PC-9 (cell line): ENCODE measurements around the gene PPP1R3G.

ENCODE experiments used
- CTCF ChIP-seq: fragments of 200-600 bp; sonication (generic); conservative IDR thresholded peaks from 2 replicates; pipeline ENCODE4 v1.6.1; 2017; ENCODE audit warnings: mixed run types, antibody characterized with exemption, mild to moderate bottlenecking, moderate library complexity
- EZH2 ChIP-seq: fragments of 200-600 bp; sonication (generic); IDR thresholded peaks from 2 replicates; pipeline ENCODE4 v1.8.0; 2017; ENCODE audit warnings: antibody characterized with exemption, low read depth

GRCh38 chr6:5126214-5126613, 41.1 kb downstream of the PPP1R3G start:
- TF ChIP-seq CTCF (no peak), EZH2 (no peak)
